GM12875 (cell line): ENCODE measurements around the gene SPG21.

Experiments
- H3K4me3 ChIP-seq: one replicate; pipeline ENCODE4 v1.5.1; 2011; ENCODE audit warnings: low read depth, low read length, control low read depth
- CTCF ChIP-seq: IDR thresholded peaks from 2 replicates; pipeline ENCODE4 v1.5.1; 2011; ENCODE audit warnings: low read depth, mild to moderate bottlenecking, control low read depth, inconsistent platforms, low read length, moderate library complexity, borderline replicate concordance; ENCODE audit not compliant: insufficient read depth

SPG21 gene

GRCh38 chr15:65032801-65033537 lies 43.3 kb upstream of the SPG21 start:
- TF ChIP-seq CTCF, result peak; percentile 74
- H3K4me3 ChIP-seq, result no peak overlapping the region

DNA sequence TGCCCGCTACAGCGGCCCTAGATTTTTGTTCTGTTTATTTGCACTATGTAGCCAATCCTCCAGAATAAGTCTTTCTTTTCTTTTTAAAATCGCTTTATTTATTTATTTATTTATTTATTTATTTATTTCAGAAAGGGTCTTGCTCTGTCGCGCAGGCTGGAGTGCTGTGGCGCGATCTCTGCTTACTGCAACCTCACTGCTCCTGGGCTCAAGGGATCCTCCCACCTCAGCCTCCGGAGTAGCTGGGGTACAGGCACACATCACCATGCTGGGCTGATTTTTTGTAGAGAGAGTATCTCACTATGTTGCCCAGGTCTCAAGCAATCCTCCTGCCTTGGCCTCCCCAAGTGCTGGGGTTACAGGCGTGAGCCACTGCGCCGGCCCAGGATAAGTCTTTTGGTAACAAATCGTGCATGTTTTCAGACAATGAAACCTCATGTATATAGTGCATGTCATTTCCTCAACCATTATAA lies 40.1 kb upstream of the SPG21 start:
- TF ChIP-seq CTCF, result no peak
- no peak overlapping the region for H3K4me3 ChIP-seq

GRCh38 chr15:65028921-65029735 lies 39.4 kb upstream of the SPG21 start, which contains the start of gene MTFMT:
TSS of gene MTFMT (minus strand) at chr15:65029639. CDS start at chr15:65029613, 26 bp downstream.
- 0 out of 2 replicates have a peak, but pooled peaks have one; percentile 4 for TF ChIP-seq CTCF
- H3K4me3 ChIP-seq, result peak within 1 kb of the TSS; percentile 94

- TF ChIP-seq CTCF, result no peak
- peak overlapping the region; percentile 94 for H3K4me3 ChIP-seq
These were observed 38.6 kb upstream of the SPG21 start for GRCh38 chr15:65028338-65028737.

DNA sequence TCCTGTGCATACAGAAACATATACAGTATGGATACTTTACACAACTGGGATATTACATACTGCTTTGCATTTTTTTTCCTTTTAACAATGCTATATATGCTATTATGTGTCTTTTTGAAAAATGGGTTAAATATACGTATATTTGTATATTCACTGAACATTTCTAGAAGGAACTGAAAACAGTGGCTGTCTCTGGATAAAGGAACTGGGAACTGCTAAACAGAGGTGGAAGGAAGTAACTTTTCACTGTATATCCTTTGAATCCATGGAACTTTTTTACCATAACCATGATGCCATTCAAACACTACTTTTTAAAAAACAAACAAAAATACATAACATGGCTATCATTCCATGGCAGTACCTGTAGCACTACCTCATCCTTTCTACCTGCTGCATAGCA lies 37.9 kb upstream of the SPG21 start:
- TF ChIP-seq CTCF, result no peak
- H3K4me3 ChIP-seq, result no peak overlapping the region

DNA sequence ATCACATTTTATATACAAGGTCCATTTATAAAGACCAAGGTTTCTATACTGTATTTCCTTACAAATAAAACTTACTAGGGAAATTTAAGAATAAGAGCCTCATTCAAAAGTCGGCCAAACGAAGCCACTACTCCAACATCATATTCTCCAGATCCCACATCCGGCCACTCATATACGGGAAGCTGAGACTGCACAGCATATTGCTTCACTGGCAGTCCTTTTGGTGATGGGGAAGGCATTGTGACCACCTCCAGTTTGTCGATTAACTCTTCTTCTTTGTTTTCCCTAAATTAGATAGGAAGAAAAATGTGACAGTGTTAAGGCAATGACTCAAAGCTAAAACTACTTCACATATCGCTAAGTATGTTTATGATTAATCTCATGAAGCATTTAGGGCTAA lies 37.0 kb upstream of the SPG21 start:
- no peak for TF ChIP-seq CTCF

DNA sequence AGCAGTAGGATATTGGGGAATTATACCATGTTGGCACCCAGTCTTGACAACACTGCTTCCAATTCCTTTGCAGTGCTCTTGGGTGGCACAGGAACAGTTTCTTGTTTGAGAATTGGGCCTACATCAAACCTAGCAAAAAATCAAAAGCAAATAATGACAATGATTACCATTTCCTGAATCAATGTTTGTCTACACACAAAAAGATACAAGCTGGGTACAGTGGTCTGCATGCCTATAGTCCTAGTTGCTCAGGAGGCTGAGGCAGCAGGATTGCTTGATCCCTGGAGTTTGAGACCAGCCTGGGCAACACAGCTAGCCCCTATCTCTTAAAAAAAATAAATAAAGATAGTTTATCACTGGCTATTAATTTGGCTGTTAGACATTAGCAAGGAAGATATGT lies 31.8 kb upstream of the SPG21 start:
- no peak for TF ChIP-seq CTCF

More for the DNA sequence above, 37.0 kb upstream of the SPG21 start:
- H3K4me3 ChIP-seq, result no peak overlapping the region

More for the DNA sequence above, 31.8 kb upstream of the SPG21 start:
- H3K4me3 ChIP-seq, result no peak overlapping the region
